ENCODE measurements around the gene HPSE.

GRCh38 chr4:83261307-83261706, 73.3 kb downstream of the HPSE start:
- TF ChIP-seq CTCF (IDR thresholded peaks at IDR 0.05; ENCODE audit: poor library complexity) (no peak), EZH2phosphoT487 (IDR thresholded peaks at IDR 0.05; ENCODE audit: low read depth, severe bottlenecking, unreplicated experiment) (no peak)

All from hepatocyte (in vitro differentiated cells).